Aorta (tissue), 5 donors: Measurements from ENCODE around the gene LLGL2. TPM values are rescaled to one million over a fixed set of nuclear protein-coding genes. Genes with fewer than 3 reads are reported as not detected.
"Not testable (repeated sequence)": the region's sequence is repeated elsewhere in the genome, so short reads cannot be mapped to it uniquely, and the experiment has no call there.

Experiments used
- ATAC-seq: fragments of 200-7000 bp; cut with Tn5 transposase; one replicate; pipeline ENCODE4 v1.9.1; 2022; ENCODE audit warnings: moderate library complexity; ENCODE audit not compliant: low FRiP score
- DNase-seq, 2 donors: peaks; one replicate each; pipeline ENCODE4 v3.0.0-alpha.2; 2020
- H3K27ac ChIP-seq, 2 donors: one replicate each; pipeline ENCODE4 v1.5.1; 2013; ENCODE audit warnings: low read length in 2 of 2, mild to moderate bottlenecking in 2 of 2, moderate library complexity in 2 of 2, control low read depth in 1 of 2, inconsistent platforms in 1 of 2, low read depth in 1 of 2
- H3K27me3 ChIP-seq, 2 donors: one replicate each; pipeline ENCODE4 v1.6.1; 2013; ENCODE audit warnings: control low read depth in 1 of 2, low read length in 1 of 2, mild to moderate bottlenecking in 1 of 2, moderate library complexity in 1 of 2; ENCODE audit not compliant: insufficient read depth in 2 of 2, control insufficient read depth in 1 of 2
- H3K36me3 ChIP-seq, 2 donors: one replicate each; pipeline ENCODE4 v1.6.1; 2013; ENCODE audit warnings: control low read depth in 1 of 2, low read length in 1 of 2, mild to moderate bottlenecking in 1 of 2; ENCODE audit not compliant: insufficient read depth in 2 of 2, control insufficient read depth in 1 of 2
- H3K4me1 ChIP-seq, 2 donors: one replicate each; pipeline ENCODE4 v1.6.1; 2013; ENCODE audit warnings: low read length in 2 of 2, control low read depth in 1 of 2, mild to moderate bottlenecking in 1 of 2, moderate library complexity in 1 of 2; ENCODE audit not compliant: insufficient read depth in 2 of 2, control insufficient read depth in 1 of 2
- H3K4me3 ChIP-seq, 2 donors: one replicate each; pipeline ENCODE4 v1.5.1; 2013; ENCODE audit warnings: low read length in 2 of 2, control low read depth in 1 of 2, mild to moderate bottlenecking in 1 of 2
- H3K9me3 ChIP-seq: one replicate; pipeline ENCODE4 v1.6.1; 2013; ENCODE audit warnings: mild to moderate bottlenecking, low read length; ENCODE audit not compliant: control insufficient read depth
- whole genome bisulfite sequencing, 2 donors: extraction: QIAGEN DNeasy Blood & Tissue Kit; methylation state at CpG; one replicate each; pipeline ENCODE4 v1.1.7; 2013; 5-methylcytosine and 5-hydroxymethylcytosine counted together
- intact Hi-C, 2 donors: fragments of 100-400 bp; cut with DNase I; formaldehyde crosslinking; loops; one replicate each; pipeline versions ENCODE4 v1.14.2 to v1.15.0; 2022
- polyA plus RNA-seq, 2 donors: library from polyadenylated mRNA; stranded (reverse); fragments of 200-250 nt; gene quantifications; one replicate each; pipeline ENCODE4 v1.2.3, GENCODE V29; 2013
- total RNA-seq, 2 donors: library from RNA; stranded (reverse); fragmentation: NEBNext Ultra II Directional; extraction: Animal tissue kit (Norgen Biotek cat#: 25700); gene quantifications; one replicate each; pipeline ENCODE4 v1.2.1, GENCODE V29; 2021
- donor health status: healthy with polysubstance abuse.
- donor health status: Bipolar disorder and iron deficiency.
- donor health status: DM: no; HTN: no; CAD: no.
- donor health status: DM: no; HTN: no; CAD: no.
- donor health status: DM: yes; HTN: yes; CAD: no.

LLGL2 gene
- total and polyA plus RNA-seq, 4 donors: 9.7 to 14.4 (median 10.6) TPM

GRCh38 chr17:75573540-75573957 lies 48.1 kb downstream of the LLGL2 start:
- no peaks in the 10 kb centered on the region for H3K4me1 ChIP-seq
- ATAC-seq (peak; percentile 13), DNase-seq (no peak)
- no peaks in the 10 kb centered on the region for H3K27me3 ChIP-seq
- no peaks in the 10 kb centered on the region for H3K9me3 ChIP-seq
- intact Hi-C loops: no loop called here
- H3K27ac ChIP-seq: no peak overlapping the region
- no peak overlapping the region for H3K4me3 ChIP-seq
- WGBS, 2 donors: 91 to 96% methylated on average over 15 to 16 of the region's 16 CpGs
- H3K36me3 ChIP-seq: no peaks in the 10 kb centered on the region

- H3K4me1 ChIP-seq: no peaks in the 10 kb centered on the region
- intact Hi-C loops: no loop called here
- 93% methylated on average over 13 of the region's 13 CpGs for WGBS, 2 donors
- no peak overlapping the region for H3K27ac ChIP-seq
- no peak for DNase-seq
- no peaks in the 10 kb centered on the region for H3K9me3 ChIP-seq
- no peak for ATAC-seq
- H3K27me3 ChIP-seq: no peaks in the 10 kb centered on the region
- no peaks in the 10 kb centered on the region for H3K36me3 ChIP-seq
- H3K4me3 ChIP-seq: no peak overlapping the region
Measured at GRCh38 chr17:75573994-75574393, 48.5 kb downstream of the LLGL2 start.

- no peak for DNase-seq
- Histone ChIP-seq H3K36me3 (no peaks in the 10 kb centered on the region), H3K4me3 (no peak overlapping the region), H3K27me3 (no peaks in the 10 kb centered on the region), H3K9me3 (no peaks in the 10 kb centered on the region), H3K4me1 (no peaks in the 10 kb centered on the region), H3K27ac (no peak overlapping the region)
- ATAC-seq: peak; percentile 37
- 90 to 92% methylated on average over 24 to 29 of the region's 29 CpGs for WGBS, 2 donors
- intact Hi-C loops: no loop called here
Measured at GRCh38 chr17:75574404-75575036, 49.0 kb downstream of the LLGL2 start.

GRCh38 chr17:75575197-75575596 lies 49.7 kb downstream of the LLGL2 start:
- ATAC-seq (no peak), DNase-seq (no peak)
- H3K27ac ChIP-seq: no peak overlapping the region
- H3K9me3 ChIP-seq: no peaks in the 10 kb centered on the region
- H3K36me3 ChIP-seq: no peaks in the 10 kb centered on the region
- WGBS, 2 donors: 88 to 91% methylated on average over 10 of the region's 10 CpGs
- H3K4me1 ChIP-seq: no peaks in the 10 kb centered on the region
- H3K27me3 ChIP-seq: no peaks in the 10 kb centered on the region
- H3K4me3 ChIP-seq: no peak overlapping the region
- intact Hi-C loops: no loop called here

- H3K27me3 ChIP-seq: no peaks in the 10 kb centered on the region
- no peak for ATAC-seq
- DNase-seq: no peak
- H3K4me3 ChIP-seq: no peak overlapping the region
- H3K9me3 ChIP-seq: no peaks in the 10 kb centered on the region
- no peak overlapping the region for H3K27ac ChIP-seq
- 92 to 94% methylated on average over 11 of the region's 11 CpGs for WGBS, 2 donors
- no peaks in the 10 kb centered on the region for H3K4me1 ChIP-seq
- intact Hi-C loops: no loop called here
- no peaks in the 10 kb centered on the region for H3K36me3 ChIP-seq
Measured at GRCh38 chr17:75575728-75576127, 50.2 kb downstream of the LLGL2 start.

GRCh38 chr17:75576661-75577060 lies 51.2 kb downstream of the LLGL2 start:
- Histone ChIP-seq H3K27ac (no peak overlapping the region), H3K27me3 (no peaks in the 10 kb centered on the region), H3K4me1 (no peaks in the 10 kb centered on the region), H3K9me3 (no peaks in the 10 kb centered on the region), H3K4me3 (no peak overlapping the region), H3K36me3 (no peaks in the 10 kb centered on the region)
- WGBS, 2 donors: 86 to 88% methylated on average over 14 of the region's 15 CpGs
- no peak for ATAC-seq
- intact Hi-C loops: no loop called here
- no peak for DNase-seq

GRCh38 chr17:75581121-75581725 lies 55.7 kb downstream of the LLGL2 start:
- ATAC-seq, H3K9me3 ChIP-seq, H3K4me1 ChIP-seq, H3K27me3 ChIP-seq, H3K27ac ChIP-seq, H3K36me3 ChIP-seq, H3K4me3 ChIP-seq, intact Hi-C loops, DNase-seq: not testable (repeated sequence)
- WGBS, 2 donors: 87 to 90% methylated on average over 23 of the region's 23 CpGs

GRCh38 chr17:75583197-75583596 lies 57.7 kb downstream of the LLGL2 start:
- H3K36me3 ChIP-seq, H3K9me3 ChIP-seq, H3K4me3 ChIP-seq, H3K27ac ChIP-seq, H3K27me3 ChIP-seq, ATAC-seq, H3K4me1 ChIP-seq, intact Hi-C loops, DNase-seq: not testable (repeated sequence)
- 86 to 89% methylated on average over 6 of the region's 6 CpGs for WGBS, 2 donors

GRCh38 chr17:75584849-75585175 lies 59.3 kb downstream of the LLGL2 start:
- 90 to 92% methylated on average over 7 of the region's 7 CpGs for WGBS, 2 donors
- no peak overlapping the region for H3K27ac ChIP-seq
- ATAC-seq: no peak
- H3K4me3 ChIP-seq: no peak overlapping the region
- H3K27me3 ChIP-seq: no peaks in the 10 kb centered on the region
- no peaks in the 10 kb centered on the region for H3K9me3 ChIP-seq
- intact Hi-C loops: loop anchor here in 1 of 2 donors (5.0 kb wide), 2 partner anchors 68 to 158 kb away; partner anchors contain the start of genes CASKIN2 and TSEN54
- no peaks in the 10 kb centered on the region for H3K36me3 ChIP-seq
- no peaks in the 10 kb centered on the region for H3K4me1 ChIP-seq
- no peak for DNase-seq
